Measurements from ENCODE around the gene GID4. TPM values are rescaled to one million over a fixed set of nuclear protein-coding genes. Genes with fewer than 3 reads are reported as not detected.

GID4 gene
- total and polyA plus RNA-seq, 2 of the 13 experiments (the other 11 are each of a cell fraction or from before 2014, with no cell fraction given): 4.3 to 6.1 TPM

GRCh38 chr17:18014006-18014405, 25.2 kb upstream of the GID4 start:
- intact Hi-C loops (cut with micrococcal nuclease; ENCODE audit: unreplicated experiment) (no loop called here), in situ Hi-C loops (cut with HindIII; ENCODE audit: extremely low pct_ligation_motif_present, low pct_unique_long_range_greater_than_20kb) (loop anchor here (25.0 kb wide), 1 partner anchor 98 kb away; the partner anchor contains the start of gene MYO15A)
- Histone ChIP-seq H3K4me3 (replicated peaks in 1 of 3; ENCODE audit: insufficient read depth in 1 of 3, low read depth in 2 of 3, low read length in 3 of 3) (no peak overlapping the region), H3K27ac (ENCODE audit: extremely low read length, insufficient read depth, low read length) (no peak overlapping the region), H4K20me1 (ENCODE audit: insufficient read depth, low read length) (no peaks in the 10 kb centered on the region), H2AFZ (ENCODE audit: low read length) (no peak overlapping the region), H3K36me3 (replicated peaks in 1 of 2; ENCODE audit: control insufficient read depth in 1 of 2, insufficient read depth in 2 of 2, low read length in 2 of 2) (peaks cover 0 to 3% of the 10 kb centered on the region in 2 experiments; a peak in 3 of 5 replicates), H3K4me1 (ENCODE audit: insufficient read depth, low read length) (peaks cover 20% of the 10 kb centered on the region), H3K9ac (ENCODE audit: insufficient read depth, low read depth, low read length) (no peak overlapping the region), H3K4me2 (ENCODE audit: low read depth, low read length) (no peak overlapping the region), H3K27me3 (ENCODE audit: control insufficient read depth in 1 of 2, insufficient read depth in 2 of 2, low read length in 2 of 2) (no peaks in the 10 kb centered on the region), H3K79me2 (ENCODE audit: insufficient read depth, low read length) (no peaks in the 10 kb centered on the region), H3K9me3 (ENCODE audit: low read length) (no peaks in the 10 kb centered on the region)
- FAIRE-seq (no peak), DNase-seq (ENCODE audit: low spot score) (no peak), ATAC-seq (no peak)
- POLR2A ChIA-PET: interaction anchor here (1.4 kb wide), 1 partner anchor 170 kb away, joined by 3 read pairs; the partner anchor contains the start of gene ALKBH5
- BruUV-seq (replicated peaks): no TSS peak
- CTCF ChIA-PET (ENCODE audit: low intra/inter-chr PET ratio, low total read pairs): no interaction called here
- 98% methylated on average over 6 of the region's 6 CpGs for WGBS (ENCODE audit: low lambda C conversion rate)
- TF ChIP-seq ZNF326 (CRISPR knock-in tag; IDR thresholded peaks at IDR 0.05; ENCODE audit: borderline replicate concordance): no peak
- TF ChIP-seq KLF9 (CRISPR knock-in tag; IDR thresholded peaks at IDR 0.05; ENCODE audit: low read depth): no peak
- TF ChIP-seq PBX3 (CRISPR knock-in tag; IDR thresholded peaks at IDR 0.05; ENCODE audit: borderline replicate concordance): no peak
- no peak for TF ChIP-seq POGZ (CRISPR knock-in tag; IDR thresholded peaks at IDR 0.05)
- TF ChIP-seq MEF2D (CRISPR knock-in tag; IDR thresholded peaks at IDR 0.05): no peak
- no peak for TF ChIP-seq HNRNPUL1 (IDR thresholded peaks at IDR 0.05; ENCODE audit: low read depth, low read length)
- TF ChIP-seq, protein P1, sequence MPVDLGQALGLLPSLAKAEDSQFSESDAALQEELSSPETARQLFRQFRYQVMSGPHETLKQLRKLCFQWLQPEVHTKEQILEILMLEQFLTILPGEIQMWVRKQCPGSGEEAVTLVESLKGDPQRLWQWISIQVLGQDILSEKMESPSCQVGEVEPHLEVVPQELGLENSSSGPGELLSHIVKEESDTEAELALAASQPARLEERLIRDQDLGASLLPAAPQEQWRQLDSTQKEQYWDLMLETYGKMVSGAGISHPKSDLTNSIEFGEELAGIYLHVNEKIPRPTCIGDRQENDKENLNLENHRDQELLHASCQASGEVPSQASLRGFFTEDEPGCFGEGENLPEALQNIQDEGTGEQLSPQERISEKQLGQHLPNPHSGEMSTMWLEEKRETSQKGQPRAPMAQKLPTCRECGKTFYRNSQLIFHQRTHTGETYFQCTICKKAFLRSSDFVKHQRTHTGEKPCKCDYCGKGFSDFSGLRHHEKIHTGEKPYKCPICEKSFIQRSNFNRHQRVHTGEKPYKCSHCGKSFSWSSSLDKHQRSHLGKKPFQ (CRISPR knock-in tag; IDR thresholded peaks at IDR 0.05; ENCODE audit: insufficient replicate concordance): no peak
- TF ChIP-seq, protein P2, sequence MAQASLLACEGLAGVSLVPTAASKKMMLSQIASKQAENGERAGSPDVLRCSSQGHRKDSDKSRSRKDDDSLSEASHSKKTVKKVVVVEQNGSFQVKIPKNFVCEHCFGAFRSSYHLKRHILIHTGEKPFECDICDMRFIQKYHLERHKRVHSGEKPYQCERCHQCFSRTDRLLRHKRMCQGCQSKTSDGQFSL (CRISPR knock-in tag; IDR thresholded peaks at IDR 0.05): no peak
- TF ChIP-seq U2AF2 (IDR thresholded peaks at IDR 0.05; ENCODE audit: low read depth, low read length): no peak
- no peak for TF ChIP-seq ZNF576 (CRISPR knock-in tag; IDR thresholded peaks at IDR 0.05)
- TF ChIP-seq, protein P3, sequence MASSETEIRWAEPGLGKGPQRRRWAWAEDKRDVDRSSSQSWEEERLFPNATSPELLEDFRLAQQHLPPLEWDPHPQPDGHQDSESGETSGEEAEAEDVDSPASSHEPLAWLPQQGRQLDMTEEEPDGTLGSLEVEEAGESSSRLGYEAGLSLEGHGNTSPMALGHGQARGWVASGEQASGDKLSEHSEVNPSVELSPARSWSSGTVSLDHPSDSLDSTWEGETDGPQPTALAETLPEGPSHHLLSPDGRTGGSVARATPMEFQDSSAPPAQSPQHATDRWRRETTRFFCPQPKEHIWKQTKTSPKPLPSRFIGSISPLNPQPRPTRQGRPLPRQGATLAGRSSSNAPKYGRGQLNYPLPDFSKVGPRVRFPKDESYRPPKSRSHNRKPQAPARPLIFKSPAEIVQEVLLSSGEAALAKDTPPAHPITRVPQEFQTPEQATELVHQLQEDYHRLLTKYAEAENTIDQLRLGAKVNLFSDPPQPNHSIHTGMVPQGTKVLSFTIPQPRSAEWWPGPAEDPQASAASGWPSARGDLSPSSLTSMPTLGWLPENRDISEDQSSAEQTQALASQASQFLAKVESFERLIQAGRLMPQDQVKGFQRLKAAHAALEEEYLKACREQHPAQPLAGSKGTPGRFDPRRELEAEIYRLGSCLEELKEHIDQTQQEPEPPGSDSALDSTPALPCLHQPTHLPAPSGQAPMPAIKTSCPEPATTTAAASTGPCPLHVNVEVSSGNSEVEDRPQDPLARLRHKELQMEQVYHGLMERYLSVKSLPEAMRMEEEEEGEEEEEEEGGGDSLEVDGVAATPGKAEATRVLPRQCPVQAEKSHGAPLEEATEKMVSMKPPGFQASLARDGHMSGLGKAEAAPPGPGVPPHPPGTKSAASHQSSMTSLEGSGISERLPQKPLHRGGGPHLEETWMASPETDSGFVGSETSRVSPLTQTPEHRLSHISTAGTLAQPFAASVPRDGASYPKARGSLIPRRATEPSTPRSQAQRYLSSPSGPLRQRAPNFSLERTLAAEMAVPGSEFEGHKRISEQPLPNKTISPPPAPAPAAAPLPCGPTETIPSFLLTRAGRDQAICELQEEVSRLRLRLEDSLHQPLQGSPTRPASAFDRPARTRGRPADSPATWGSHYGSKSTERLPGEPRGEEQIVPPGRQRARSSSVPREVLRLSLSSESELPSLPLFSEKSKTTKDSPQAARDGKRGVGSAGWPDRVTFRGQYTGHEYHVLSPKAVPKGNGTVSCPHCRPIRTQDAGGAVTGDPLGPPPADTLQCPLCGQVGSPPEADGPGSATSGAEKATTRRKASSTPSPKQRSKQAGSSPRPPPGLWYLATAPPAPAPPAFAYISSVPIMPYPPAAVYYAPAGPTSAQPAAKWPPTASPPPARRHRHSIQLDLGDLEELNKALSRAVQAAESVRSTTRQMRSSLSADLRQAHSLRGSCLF (CRISPR knock-in tag; IDR thresholded peaks at IDR 0.05; ENCODE audit: borderline replicate concordance): no peak
- no peak for TF ChIP-seq ZNF350 (CRISPR knock-in tag; IDR thresholded peaks at IDR 0.05; ENCODE audit: borderline replicate concordance, low read depth)
- TF ChIP-seq TBX2 (CRISPR knock-in tag; IDR thresholded peaks at IDR 0.05; ENCODE audit: borderline replicate concordance): no peak
- no peak for TF ChIP-seq CSRNP1 (CRISPR knock-in tag; IDR thresholded peaks at IDR 0.05)
- TF ChIP-seq FOXK2 (IDR thresholded peaks at IDR 0.05): no peak

Data from HepG2 (cell line).